ENCODE measurements around the gene CDV3.

CDV3 gene

DNA sequence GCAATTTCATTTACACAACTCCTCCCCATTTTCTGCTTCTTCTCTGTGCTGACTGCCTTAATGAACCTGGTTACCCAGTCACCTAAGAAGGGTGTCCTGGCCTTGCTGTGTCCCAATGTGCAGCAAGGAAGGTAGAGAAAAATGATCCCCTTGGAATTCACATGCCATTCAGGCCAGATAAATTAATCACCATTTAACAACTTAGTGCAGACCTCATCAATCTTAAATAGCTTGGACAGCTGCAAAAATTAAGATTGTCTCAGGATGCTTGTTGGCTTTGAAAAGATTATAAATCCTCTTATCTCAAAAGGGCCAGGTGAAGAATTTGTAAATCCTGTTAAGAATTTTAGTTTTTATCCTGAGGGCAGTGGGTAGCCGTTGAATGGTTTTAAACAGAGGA lies 9.7 kb upstream of the CDV3 start:
- Histone ChIP-seq H3K79me1 (ENCODE audit: low read length) (peaks cover 16% of the 10 kb centered on the region), H3K18ac (ENCODE audit: low read length) (no peak overlapping the region), H2AK5ac (ENCODE audit: low read length) (no peak overlapping the region), H3K23ac (ENCODE audit: low read length) (no peak overlapping the region), H2BK12ac (ENCODE audit: low read length) (no peak overlapping the region), H4K12ac (ENCODE audit: low read depth, low read length) (no peak overlapping the region), H3K9ac (ENCODE audit: low read length) (no peak overlapping the region), H4K8ac (ENCODE audit: low read depth, low read length) (no peak overlapping the region), H3K36me3 (ENCODE audit: control insufficient read depth in 1 of 2, insufficient read depth in 2 of 2, low read length in 2 of 2) (no peaks in the 10 kb centered on the region), H3K9me3 (ENCODE audit: insufficient read depth, low read depth, low read length) (no peaks in the 10 kb centered on the region), H3K4me3 (ENCODE audit: low read depth, low read length) (no peak overlapping the region), H2BK5ac (ENCODE audit: low read depth, low read length, poor library complexity) (no peak overlapping the region), H3K14ac (ENCODE audit: low read length) (no peak overlapping the region), H3K27ac (ENCODE audit: low read depth, low read length) (no peak overlapping the region), H3K4ac (ENCODE audit: low read depth, low read length) (no peak overlapping the region), H3K27me3 (ENCODE audit: insufficient read depth, low read length) (no peaks in the 10 kb centered on the region), H3K79me2 (ENCODE audit: control insufficient read depth, insufficient read depth, low read length, poor library complexity) (no peaks in the 10 kb centered on the region), H2BK120ac (ENCODE audit: insufficient read depth, low read length, poor library complexity) (no peak overlapping the region), H2AFZ (ENCODE audit: insufficient read depth, low read length, poor library complexity) (no peak overlapping the region), H3K4me2 (ENCODE audit: low read length) (no peak overlapping the region), H3K4me1 (ENCODE audit: control insufficient read depth in 1 of 2, insufficient read depth in 2 of 2, low read length in 2 of 2) (peaks cover 22% of the 10 kb centered on the region in 2 experiments), H4K91ac (ENCODE audit: low read depth, low read length) (no peak overlapping the region)
- peak in 1 of 2 donors; percentile 62 for DNase-seq
- WGBS (ENCODE audit: extremely low coverage, insufficient coverage, insufficient read length) = no CpG with 5 or more reads among the region's 1 CpG

DNA sequence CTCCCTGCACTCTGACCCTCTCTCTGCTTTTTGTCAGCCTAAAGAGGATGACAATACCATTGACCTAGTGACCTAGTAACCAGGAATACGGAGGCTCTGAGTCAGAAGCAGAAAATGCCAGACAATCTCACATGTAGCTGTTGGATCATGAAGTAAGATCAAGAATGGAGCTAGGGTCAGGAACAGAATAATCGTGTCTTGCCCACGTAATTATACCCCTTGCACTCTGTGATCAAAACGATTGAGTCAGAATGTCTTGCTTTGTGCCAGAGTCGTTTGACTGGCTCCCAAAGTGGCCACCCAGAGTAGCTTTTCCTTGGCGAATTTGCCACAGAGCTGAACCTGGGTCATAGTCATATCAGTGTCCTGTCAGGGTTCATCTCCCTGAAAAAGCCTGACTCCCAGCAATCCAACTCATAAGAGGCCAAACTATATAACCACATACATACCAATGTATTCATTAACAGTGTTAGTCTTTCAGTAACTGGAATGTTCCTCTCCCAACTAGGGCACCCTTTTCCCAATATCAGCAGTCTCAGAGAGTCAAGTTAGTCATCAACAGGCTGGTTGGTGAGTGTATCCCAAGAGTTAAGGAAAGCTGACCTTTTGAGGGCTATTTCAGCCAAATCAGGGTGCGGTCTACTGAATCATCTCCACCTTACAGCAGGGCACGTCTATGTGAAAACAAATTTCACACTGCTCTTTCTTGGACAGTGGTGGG lies 5.0 kb upstream of the CDV3 start:
- H3K4me2 ChIP-seq (ENCODE audit: low read length) = peak overlapping the region; percentile 45
- no peak overlapping the region for H3K4me3 ChIP-seq (ENCODE audit: low read depth, low read length)
- WGBS (ENCODE audit: extremely low coverage, insufficient coverage, insufficient read length) = no CpG with 5 or more reads among the region's 8 CpGs
- no peak overlapping the region for H3K4ac ChIP-seq (ENCODE audit: low read depth, low read length)
- H2AFZ ChIP-seq (ENCODE audit: insufficient read depth, low read length, poor library complexity) = no peak overlapping the region
- peak; percentile 83 to 92 for DNase-seq
- H2BK5ac ChIP-seq (ENCODE audit: low read depth, low read length, poor library complexity) = peak overlapping the region; percentile 90
- H3K18ac ChIP-seq (ENCODE audit: low read length) = no peak overlapping the region
- H3K4me1 ChIP-seq (ENCODE audit: control insufficient read depth in 1 of 2, insufficient read depth in 2 of 2, low read length in 2 of 2) = peaks cover 30 to 40% of the 10 kb centered on the region in 2 experiments
- no peak overlapping the region for H3K23ac ChIP-seq (ENCODE audit: low read length)
- peak overlapping the region; percentile 93 for H4K91ac ChIP-seq (ENCODE audit: low read depth, low read length)
- no peaks in the 10 kb centered on the region for H3K36me3 ChIP-seq (ENCODE audit: control insufficient read depth in 1 of 2, insufficient read depth in 2 of 2, low read length in 2 of 2)
- H2BK120ac ChIP-seq (ENCODE audit: insufficient read depth, low read length, poor library complexity) = peak overlapping the region; percentile 96
- peak overlapping the region; percentile 94 for H3K27ac ChIP-seq (ENCODE audit: low read depth, low read length)
- H3K79me2 ChIP-seq (ENCODE audit: control insufficient read depth, insufficient read depth, low read length, poor library complexity) = peaks cover 2% of the 10 kb centered on the region
- peaks cover 35% of the 10 kb centered on the region for H3K79me1 ChIP-seq (ENCODE audit: low read length)
- peak overlapping the region; percentile 42 for H4K8ac ChIP-seq (ENCODE audit: low read depth, low read length)
- H4K12ac ChIP-seq (ENCODE audit: low read depth, low read length) = no peak overlapping the region
- peak overlapping the region; percentile 90 for H2BK12ac ChIP-seq (ENCODE audit: low read length)
- H3K14ac ChIP-seq (ENCODE audit: low read length) = peak overlapping the region; percentile 46
- no peak overlapping the region for H3K9ac ChIP-seq (ENCODE audit: low read length)
- no peaks in the 10 kb centered on the region for H3K27me3 ChIP-seq (ENCODE audit: insufficient read depth, low read length)
- H2AK5ac ChIP-seq (ENCODE audit: low read length) = no peak overlapping the region
- no peaks in the 10 kb centered on the region for H3K9me3 ChIP-seq (ENCODE audit: insufficient read depth, low read depth, low read length)

DNA sequence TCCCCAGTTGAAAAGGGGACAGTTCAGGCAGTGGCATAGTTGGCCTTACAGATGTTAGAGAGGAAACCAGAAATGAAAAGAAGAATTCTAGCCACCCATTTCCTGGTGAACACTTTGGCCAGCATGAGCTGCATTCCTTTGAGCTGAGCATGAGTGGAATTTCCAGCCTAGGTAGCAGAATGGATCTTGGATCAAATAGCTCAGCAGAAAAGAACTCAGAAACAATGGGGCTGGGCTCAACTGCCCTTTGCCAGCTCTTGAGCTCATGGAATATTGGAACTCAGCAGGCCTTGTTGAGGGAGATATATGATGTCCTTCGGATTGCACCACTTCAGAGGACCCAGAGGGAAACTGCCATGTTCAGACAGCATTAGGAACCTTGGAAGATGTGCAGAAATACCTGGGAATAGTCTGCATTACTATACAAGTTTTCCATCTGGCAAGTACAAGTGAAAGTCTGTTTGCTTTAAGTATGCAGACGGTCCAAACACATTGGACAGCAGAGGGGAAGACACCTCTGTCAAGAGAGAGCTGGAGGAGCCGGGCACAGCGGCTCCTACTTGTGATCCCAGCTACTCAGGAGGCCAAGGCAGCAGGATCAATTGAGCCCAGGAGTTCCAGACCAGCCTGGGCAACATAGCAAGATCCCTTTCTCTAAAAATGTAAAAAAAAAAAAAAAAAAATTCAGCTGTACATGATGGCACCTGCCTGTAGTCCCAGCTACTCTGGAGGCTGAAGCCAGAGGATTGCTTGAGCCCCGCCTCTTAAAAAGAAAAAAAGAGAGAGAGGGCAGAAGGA lies 3.1 kb upstream of the CDV3 start:
- WGBS (ENCODE audit: extremely low coverage, insufficient coverage, insufficient read length) = no CpG with 5 or more reads among the region's 5 CpGs

DNA sequence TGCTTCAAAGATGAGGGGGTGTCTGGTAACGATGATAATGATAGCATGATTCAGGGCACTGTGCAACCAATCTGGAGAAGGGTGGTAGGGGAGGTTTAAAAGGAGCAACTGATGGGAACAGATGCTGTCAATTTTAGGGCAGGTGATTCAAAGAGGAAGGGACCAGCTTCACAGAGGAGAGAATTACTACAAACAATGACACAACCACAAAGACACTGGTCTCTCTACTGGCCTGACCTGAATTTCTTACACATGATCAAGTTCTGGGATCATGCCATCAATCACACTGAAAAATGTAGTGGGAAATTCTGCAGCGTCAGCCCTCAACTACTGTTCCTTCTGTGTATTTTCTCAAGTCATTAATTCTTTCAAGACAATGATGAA lies 2.6 kb upstream of the CDV3 start:
- H3K27me3 ChIP-seq (ENCODE audit: insufficient read depth, low read length) = no peaks in the 10 kb centered on the region
- H2BK120ac ChIP-seq (ENCODE audit: insufficient read depth, low read length, poor library complexity) = peak overlapping the region; percentile 97
- H3K4me1 ChIP-seq (ENCODE audit: control insufficient read depth in 1 of 2, insufficient read depth in 2 of 2, low read length in 2 of 2) = peaks cover 30 to 33% of the 10 kb centered on the region in 2 experiments
- H3K27ac ChIP-seq (ENCODE audit: low read depth, low read length) = peak overlapping the region; percentile 94
- no peak overlapping the region for H4K12ac ChIP-seq (ENCODE audit: low read depth, low read length)
- H3K79me1 ChIP-seq (ENCODE audit: low read length) = peaks cover 45% of the 10 kb centered on the region
- H2BK5ac ChIP-seq (ENCODE audit: low read depth, low read length, poor library complexity) = peak overlapping the region; percentile 94
- H2AK5ac ChIP-seq (ENCODE audit: low read length) = no peak overlapping the region
- H3K4me2 ChIP-seq (ENCODE audit: low read length) = no peak overlapping the region
- peak overlapping the region; percentile 48 for H2BK12ac ChIP-seq (ENCODE audit: low read length)
- peak overlapping the region; percentile 93 for H4K91ac ChIP-seq (ENCODE audit: low read depth, low read length)
- H3K23ac ChIP-seq (ENCODE audit: low read length) = no peak overlapping the region
- H3K14ac ChIP-seq (ENCODE audit: low read length) = no peak overlapping the region
- DNase-seq = peak in 1 of 2 donors; percentile 43
- no peak overlapping the region for H3K4ac ChIP-seq (ENCODE audit: low read depth, low read length)
- no peak overlapping the region for H3K9ac ChIP-seq (ENCODE audit: low read length)
- no peak overlapping the region for H3K18ac ChIP-seq (ENCODE audit: low read length)
- no peak overlapping the region for H2AFZ ChIP-seq (ENCODE audit: insufficient read depth, low read length, poor library complexity)
- H3K79me2 ChIP-seq (ENCODE audit: control insufficient read depth, insufficient read depth, low read length, poor library complexity) = peaks cover 16% of the 10 kb centered on the region
- no peak overlapping the region for H3K4me3 ChIP-seq (ENCODE audit: low read depth, low read length)
- H4K8ac ChIP-seq (ENCODE audit: low read depth, low read length) = no peak overlapping the region
- H3K9me3 ChIP-seq (ENCODE audit: insufficient read depth, low read depth, low read length) = no peaks in the 10 kb centered on the region
- no CpG with 5 or more reads among the region's 2 CpGs for WGBS (ENCODE audit: extremely low coverage, insufficient coverage, insufficient read length)
- peaks cover 0 to under 1% of the 10 kb centered on the region in 2 experiments for H3K36me3 ChIP-seq (ENCODE audit: control insufficient read depth in 1 of 2, insufficient read depth in 2 of 2, low read length in 2 of 2)

More for the DNA sequence above, 3.1 kb upstream of the CDV3 start:
- Histone ChIP-seq H2BK120ac (ENCODE audit: insufficient read depth, low read length, poor library complexity) (peak overlapping the region; percentile 97), H2AK5ac (ENCODE audit: low read length) (peak overlapping the region; percentile 68), H3K79me1 (ENCODE audit: low read length) (peaks cover 45% of the 10 kb centered on the region), H3K4me2 (ENCODE audit: low read length) (peak overlapping the region; percentile 7), H2AFZ (ENCODE audit: insufficient read depth, low read length, poor library complexity) (peak overlapping the region; percentile 17), H3K4me3 (ENCODE audit: low read depth, low read length) (no peak overlapping the region), H3K9ac (ENCODE audit: low read length) (no peak overlapping the region), H3K4me1 (ENCODE audit: control insufficient read depth in 1 of 2, insufficient read depth in 2 of 2, low read length in 2 of 2) (peaks cover 30 to 33% of the 10 kb centered on the region in 2 experiments), H3K27ac (ENCODE audit: low read depth, low read length) (peak overlapping the region; percentile 94), H3K9me3 (ENCODE audit: insufficient read depth, low read depth, low read length) (no peaks in the 10 kb centered on the region), H4K91ac (ENCODE audit: low read depth, low read length) (peak overlapping the region; percentile 93), H2BK5ac (ENCODE audit: low read depth, low read length, poor library complexity) (peak overlapping the region; percentile 94), H3K4ac (ENCODE audit: low read depth, low read length) (peak overlapping the region; percentile 37), H4K8ac (ENCODE audit: low read depth, low read length) (peak overlapping the region; percentile 80), H3K36me3 (ENCODE audit: control insufficient read depth in 1 of 2, insufficient read depth in 2 of 2, low read length in 2 of 2) (no peaks in the 10 kb centered on the region), H3K23ac (ENCODE audit: low read length) (no peak overlapping the region), H3K14ac (ENCODE audit: low read length) (peak overlapping the region; percentile 81), H2BK12ac (ENCODE audit: low read length) (peak overlapping the region; percentile 99), H3K18ac (ENCODE audit: low read length) (peak overlapping the region; percentile 68), H4K12ac (ENCODE audit: low read depth, low read length) (no peak overlapping the region), H3K79me2 (ENCODE audit: control insufficient read depth, insufficient read depth, low read length, poor library complexity) (peaks cover 16% of the 10 kb centered on the region), H3K27me3 (ENCODE audit: insufficient read depth, low read length) (no peaks in the 10 kb centered on the region)
- peak; percentile 82 to 91 for DNase-seq
